OCI-LY3 (cell line): Measurements from ENCODE around the gene EPDR1.

ENCODE experiments used
- EZH2phosphoT487 ChIP-seq: fragments of 200-600 bp; shearing (Covaris generic); IDR thresholded peaks from 2 replicates; pipeline ENCODE4 v1.6.1; 2018; ENCODE audit warnings: antibody characterized with exemption, mixed run types, low read depth
- TF ChIP-seq, protein P1 (sequence below): fragments of 200-600, 300-600 bp; sonication (generic); IDR thresholded peaks from 2 replicates; pipeline ENCODE4 v1.5.1; 2014; ENCODE audit warnings: antibody characterized with exemption, low read length, low read depth

DNA sequence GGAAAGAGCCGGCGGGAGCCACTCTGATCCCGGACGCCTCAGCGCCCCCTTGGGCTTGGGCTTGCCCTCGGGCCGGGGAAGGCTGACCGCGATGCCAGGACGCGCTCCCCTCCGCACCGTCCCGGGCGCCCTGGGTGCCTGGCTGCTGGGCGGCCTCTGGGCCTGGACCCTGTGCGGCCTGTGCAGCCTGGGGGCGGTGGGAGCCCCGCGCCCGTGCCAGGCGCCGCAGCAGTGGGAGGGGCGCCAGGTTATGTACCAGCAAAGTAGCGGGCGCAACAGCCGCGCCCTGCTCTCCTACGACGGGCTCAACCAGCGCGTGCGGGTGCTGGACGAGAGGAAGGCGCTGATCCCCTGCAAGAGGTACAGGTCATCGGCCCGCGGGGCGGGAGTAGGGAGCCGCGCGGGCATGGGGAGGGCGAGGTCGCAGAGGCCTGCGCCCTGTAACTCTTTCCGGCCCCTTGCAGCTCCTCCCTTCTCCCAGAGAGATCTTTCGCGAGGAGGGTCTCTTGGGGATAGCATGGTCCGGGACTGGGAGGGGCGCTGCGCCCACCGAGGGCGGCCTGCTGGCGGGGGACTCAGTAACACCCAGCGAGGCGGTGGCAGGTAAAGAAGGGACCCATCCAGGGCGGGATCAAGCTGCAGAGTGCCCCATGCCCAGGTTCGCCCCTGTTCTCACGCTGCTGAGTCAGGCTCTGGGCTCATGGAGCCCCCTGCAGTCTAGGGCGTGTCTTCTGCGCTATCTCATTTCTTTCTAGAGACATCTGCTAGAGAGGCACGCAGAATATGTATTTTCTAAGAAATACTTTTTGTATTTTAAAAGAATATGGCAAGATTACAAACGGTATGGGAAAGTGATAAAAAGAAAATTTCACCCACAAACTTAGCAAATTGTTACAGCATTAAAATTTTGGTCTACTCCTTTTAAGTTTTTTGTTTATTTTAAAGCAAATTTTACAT, 687 bp downstream of the EPDR1 start:
- TF ChIP-seq, protein P1, sequence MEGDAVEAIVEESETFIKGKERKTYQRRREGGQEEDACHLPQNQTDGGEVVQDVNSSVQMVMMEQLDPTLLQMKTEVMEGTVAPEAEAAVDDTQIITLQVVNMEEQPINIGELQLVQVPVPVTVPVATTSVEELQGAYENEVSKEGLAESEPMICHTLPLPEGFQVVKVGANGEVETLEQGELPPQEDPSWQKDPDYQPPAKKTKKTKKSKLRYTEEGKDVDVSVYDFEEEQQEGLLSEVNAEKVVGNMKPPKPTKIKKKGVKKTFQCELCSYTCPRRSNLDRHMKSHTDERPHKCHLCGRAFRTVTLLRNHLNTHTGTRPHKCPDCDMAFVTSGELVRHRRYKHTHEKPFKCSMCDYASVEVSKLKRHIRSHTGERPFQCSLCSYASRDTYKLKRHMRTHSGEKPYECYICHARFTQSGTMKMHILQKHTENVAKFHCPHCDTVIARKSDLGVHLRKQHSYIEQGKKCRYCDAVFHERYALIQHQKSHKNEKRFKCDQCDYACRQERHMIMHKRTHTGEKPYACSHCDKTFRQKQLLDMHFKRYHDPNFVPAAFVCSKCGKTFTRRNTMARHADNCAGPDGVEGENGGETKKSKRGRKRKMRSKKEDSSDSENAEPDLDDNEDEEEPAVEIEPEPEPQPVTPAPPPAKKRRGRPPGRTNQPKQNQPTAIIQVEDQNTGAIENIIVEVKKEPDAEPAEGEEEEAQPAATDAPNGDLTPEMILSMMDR = no peak
- TF ChIP-seq EZH2phosphoT487 = no peak
